Parathyroid adenoma (tissue), 2 donors: ENCODE measurements around the gene AUTS2.

Experiments
- H2AFZ ChIP-seq: fragments of 300-600 bp; sonication (generic); one replicate; pipeline ENCODE4 v1.7.0; 2017; ENCODE audit warnings: antibody characterized with exemption, mild to moderate bottlenecking
- H3K27ac ChIP-seq: fragments of 300-600 bp; sonication (generic); one replicate; pipeline ENCODE4 v1.7.0; 2017
- H3K27me3 ChIP-seq: fragments of 300-600 bp; sonication (generic); one replicate; pipeline ENCODE4 v1.7.0; 2017; ENCODE audit warnings: low read length; ENCODE audit not compliant: control insufficient read depth, insufficient read depth
- H3K36me3 ChIP-seq: fragments of 300-600 bp; sonication (generic); one replicate; pipeline ENCODE4 v1.7.0; 2017; ENCODE audit warnings: low read length; ENCODE audit not compliant: control insufficient read depth, insufficient read depth
- H3K4me1 ChIP-seq: fragments of 300-600 bp; sonication (generic); one replicate; pipeline ENCODE4 v1.7.0; 2017; ENCODE audit warnings: control low read depth
- H3K4me2 ChIP-seq: fragments of 300-600 bp; sonication (generic); one replicate; pipeline ENCODE4 v1.7.0; 2017; ENCODE audit warnings: low read length
- H3K4me3 ChIP-seq: fragments of 300-600 bp; sonication (generic); one replicate; pipeline ENCODE4 v1.7.0; 2017; ENCODE audit warnings: low read depth, low read length
- H3K79me2 ChIP-seq: fragments of 300-600 bp; sonication (generic); one replicate; pipeline ENCODE4 v1.7.0; 2017; ENCODE audit warnings: control low read depth
- H3K9ac ChIP-seq: fragments of 300-600 bp; sonication (generic); one replicate; pipeline ENCODE4 v1.7.0; 2017; ENCODE audit warnings: mild to moderate bottlenecking
- H3K9me3 ChIP-seq: fragments of 300-600 bp; sonication (generic); one replicate; pipeline ENCODE4 v1.7.0; 2017; ENCODE audit warnings: low read length; ENCODE audit not compliant: control insufficient read depth
- CTCF ChIP-seq: fragments of 300-600 bp; sonication (generic); IDR thresholded peaks from one replicate; pipeline ENCODE4 v1.7.0; 2017; ENCODE audit warnings: antibody characterized with exemption, mild to moderate bottlenecking
- donor health status: primary hyperparathyroidism.

The AUTS2 gene

GRCh38 chr7:70053421-70053820 lies 455.1 kb downstream of the AUTS2 start:
- H3K4me3 ChIP-seq, result no peak overlapping the region
- H2AFZ ChIP-seq, result no peak overlapping the region

GRCh38 chr7:70053989-70054388 lies 455.7 kb downstream of the AUTS2 start:
- TF ChIP-seq CTCF, result no peak
- Histone ChIP-seq H3K4me1 (no peaks in the 10 kb centered on the region), H3K27ac (no peak overlapping the region), H3K27me3 (no peaks in the 10 kb centered on the region), H3K36me3 (no peaks in the 10 kb centered on the region), H3K4me2 (no peak overlapping the region), H2AFZ (no peak overlapping the region), H3K4me3 (no peak overlapping the region), H3K79me2 (no peaks in the 10 kb centered on the region), H3K9me3 (no peaks in the 10 kb centered on the region), H3K9ac (no peak overlapping the region)

More at GRCh38 chr7:70053421-70053820, 455.1 kb downstream of the AUTS2 start:
- no peak for TF ChIP-seq CTCF
- no peaks in the 10 kb centered on the region for H3K27me3 ChIP-seq
- no peaks in the 10 kb centered on the region for H3K4me1 ChIP-seq
- no peaks in the 10 kb centered on the region for H3K9me3 ChIP-seq
- H3K4me2 ChIP-seq, result no peak overlapping the region
- no peaks in the 10 kb centered on the region for H3K79me2 ChIP-seq
- no peaks in the 10 kb centered on the region for H3K36me3 ChIP-seq
- H3K27ac ChIP-seq, result no peak overlapping the region
- no peak overlapping the region for H3K9ac ChIP-seq

- Histone ChIP-seq H3K9ac (no peak overlapping the region), H3K27ac (no peak overlapping the region), H2AFZ (no peak overlapping the region), H3K36me3 (no peaks in the 10 kb centered on the region), H3K4me3 (no peak overlapping the region), H3K4me2 (no peak overlapping the region), H3K4me1 (no peaks in the 10 kb centered on the region), H3K79me2 (no peaks in the 10 kb centered on the region), H3K9me3 (no peaks in the 10 kb centered on the region), H3K27me3 (no peaks in the 10 kb centered on the region)
- TF ChIP-seq CTCF, result no peak
Observed at GRCh38 chr7:70056363-70056762, 458.1 kb downstream of the AUTS2 start.

GRCh38 chr7:70060298-70061068 lies 462.2 kb downstream of the AUTS2 start:
- Histone ChIP-seq H3K4me3 (no peak overlapping the region), H3K9ac (no peak overlapping the region), H2AFZ (no peak overlapping the region), H3K27ac (no peak overlapping the region), H3K9me3 (no peaks in the 10 kb centered on the region), H3K4me2 (no peak overlapping the region), H3K4me1 (no peaks in the 10 kb centered on the region), H3K36me3 (no peaks in the 10 kb centered on the region), H3K79me2 (no peaks in the 10 kb centered on the region), H3K27me3 (no peaks in the 10 kb centered on the region)
- no peak for TF ChIP-seq CTCF

- TF ChIP-seq CTCF, result no peak
- Histone ChIP-seq H3K27ac (no peak overlapping the region), H3K4me2 (no peak overlapping the region)
Observed at GRCh38 chr7:70063371-70063770, 465.1 kb downstream of the AUTS2 start.

More at GRCh38 chr7:70063371-70063770, 465.1 kb downstream of the AUTS2 start:
- Histone ChIP-seq H3K79me2 (no peaks in the 10 kb centered on the region), H3K4me3 (no peak overlapping the region), H2AFZ (no peak overlapping the region), H3K4me1 (no peaks in the 10 kb centered on the region), H3K27me3 (no peaks in the 10 kb centered on the region), H3K9ac (no peak overlapping the region), H3K36me3 (no peaks in the 10 kb centered on the region), H3K9me3 (no peaks in the 10 kb centered on the region)
